ENCODE results near the gene LRRC47. TPM values are rescaled to one million over a fixed set of nuclear protein-coding genes. Genes with fewer than 3 reads are reported as not detected.

Gene LRRC47
- total and polyA plus RNA-seq, 2 of the 13 experiments (the other 11 are each of a cell fraction or from before 2014, with no cell fraction given): 18.3 to 52.5 TPM

DNA sequence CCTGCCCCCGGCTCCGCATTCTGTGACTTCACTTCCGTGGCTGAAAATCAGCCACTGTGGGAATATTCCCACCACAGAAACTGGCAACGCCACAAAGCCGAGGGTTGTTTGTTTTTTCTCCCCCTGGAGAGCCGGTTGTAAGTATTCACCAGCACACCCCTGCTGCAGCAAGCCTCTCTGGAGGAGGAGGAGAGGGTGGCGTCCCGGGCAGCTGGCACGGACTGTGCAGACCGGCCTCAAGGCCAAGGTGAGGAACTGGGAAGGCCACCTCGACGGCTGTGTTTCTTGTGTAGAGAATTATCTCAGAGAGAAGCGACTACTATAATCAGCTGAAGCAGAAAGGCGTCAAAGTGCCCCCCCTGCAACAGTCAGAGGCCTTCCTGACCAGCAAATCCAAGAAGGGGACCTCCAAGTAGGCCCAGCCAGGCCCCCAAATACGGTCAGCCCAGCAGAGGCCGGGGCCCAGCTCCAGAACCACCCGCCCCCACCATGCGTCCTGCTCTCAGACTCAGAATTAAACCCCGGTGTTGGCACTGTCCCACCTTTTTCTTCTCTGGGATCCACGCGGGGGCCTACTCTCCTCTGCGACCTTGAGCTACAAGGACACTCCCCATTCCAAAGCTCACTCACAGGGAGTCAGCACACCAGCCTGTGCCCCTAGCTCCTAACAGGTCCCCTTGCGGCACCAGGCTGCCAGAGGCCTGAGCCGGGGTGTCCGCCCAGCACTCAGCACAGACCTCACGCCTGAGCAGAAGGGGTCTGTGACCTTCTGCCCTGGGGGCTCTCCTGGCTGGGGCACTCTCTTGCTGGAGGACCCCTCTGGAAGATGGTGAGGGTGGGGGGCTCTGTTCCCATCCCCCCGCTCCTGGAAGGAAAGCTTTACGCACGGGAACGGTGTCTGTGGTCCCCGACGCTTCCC lies 24.9 kb downstream of the LRRC47 start (continued):
- TF ChIP-seq, protein P1, sequence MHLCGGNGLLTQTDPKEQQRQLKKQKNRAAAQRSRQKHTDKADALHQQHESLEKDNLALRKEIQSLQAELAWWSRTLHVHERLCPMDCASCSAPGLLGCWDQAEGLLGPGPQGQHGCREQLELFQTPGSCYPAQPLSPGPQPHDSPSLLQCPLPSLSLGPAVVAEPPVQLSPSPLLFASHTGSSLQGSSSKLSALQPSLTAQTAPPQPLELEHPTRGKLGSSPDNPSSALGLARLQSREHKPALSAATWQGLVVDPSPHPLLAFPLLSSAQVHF (CRISPR knock-in tag; IDR thresholded peaks at IDR 0.05): no peak
- TF ChIP-seq ZNF768 (CRISPR knock-in tag; IDR thresholded peaks at IDR 0.05) (no peak), SIX1 (CRISPR knock-in tag; IDR thresholded peaks at IDR 0.05; ENCODE audit: borderline replicate concordance) (no peak), AKAP8 (CRISPR knock-in tag; IDR thresholded peaks at IDR 0.05) (no peak), MTA1 (CRISPR knock-in tag; IDR thresholded peaks at IDR 0.05; ENCODE audit: borderline replicate concordance) (peak; percentile 73; the same call in 1 of the 2 replicates), MEF2D (CRISPR knock-in tag; IDR thresholded peaks at IDR 0.05) (no peak), ZNF557 (CRISPR knock-in tag; IDR thresholded peaks at IDR 0.05) (no peak), EED (CRISPR knock-in tag; IDR thresholded peaks at IDR 0.05) (0 out of 2 replicates have a peak, but pooled peaks have one; percentile 48), ARNT (IDR thresholded peaks at IDR 0.05) (no peak), ZSCAN31 (CRISPR knock-in tag; IDR thresholded peaks at IDR 0.05; ENCODE audit: low read depth) (0 out of 2 replicates have a peak, but pooled peaks have one; percentile 5), ZNF225 (CRISPR knock-in tag; IDR thresholded peaks at IDR 0.05) (no peak), ZNF660 (CRISPR knock-in tag; IDR thresholded peaks at IDR 0.05; ENCODE audit: borderline replicate concordance, low read depth) (no peak), ZNF878 (CRISPR knock-in tag; IDR thresholded peaks at IDR 0.05) (no peak), DMAP1 (CRISPR knock-in tag; IDR thresholded peaks at IDR 0.05) (peak; percentile 82; the same call in 1 of the 2 replicates), ZNF749 (CRISPR knock-in tag; IDR thresholded peaks at IDR 0.05; ENCODE audit: borderline replicate concordance) (no peak), ZNF350 (CRISPR knock-in tag; IDR thresholded peaks at IDR 0.05; ENCODE audit: borderline replicate concordance, low read depth) (0 out of 2 replicates have a peak, but pooled peaks have one; percentile 46), ZNF10 (CRISPR knock-in tag; IDR thresholded peaks at IDR 0.05; ENCODE audit: borderline replicate concordance, low read depth) (no peak), MBNL3 (CRISPR knock-in tag; conservative IDR thresholded peaks at IDR 0.05) (no peak)
- TF ChIP-seq, protein P2, sequence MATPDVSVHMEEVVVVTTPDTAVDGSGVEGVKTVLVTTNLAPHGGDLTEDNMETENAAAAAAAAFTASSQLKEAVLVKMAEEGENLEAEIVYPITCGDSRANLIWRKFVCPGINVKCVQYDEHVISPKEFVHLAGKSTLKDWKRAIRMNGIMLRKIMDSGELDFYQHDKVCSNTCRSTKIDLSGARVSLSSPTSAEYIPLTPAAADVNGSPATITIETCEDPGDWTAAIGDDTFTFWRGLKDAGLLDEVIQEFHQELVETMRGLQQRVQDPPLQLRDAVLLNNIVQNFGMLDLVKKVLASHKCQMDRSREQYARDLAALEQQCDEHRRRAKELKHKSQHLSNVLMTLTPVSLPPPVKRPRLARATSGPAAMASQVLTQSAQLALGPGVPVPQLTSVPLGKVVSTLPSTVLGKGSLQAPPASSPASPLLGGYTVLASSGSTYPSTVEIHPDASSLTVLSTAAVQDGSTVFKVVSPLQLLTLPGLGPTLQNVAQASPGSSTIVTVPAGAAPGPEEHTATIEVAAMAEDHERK (CRISPR knock-in tag; IDR thresholded peaks at IDR 0.05; ENCODE audit: low read depth): no peak
- TF ChIP-seq, protein P3, sequence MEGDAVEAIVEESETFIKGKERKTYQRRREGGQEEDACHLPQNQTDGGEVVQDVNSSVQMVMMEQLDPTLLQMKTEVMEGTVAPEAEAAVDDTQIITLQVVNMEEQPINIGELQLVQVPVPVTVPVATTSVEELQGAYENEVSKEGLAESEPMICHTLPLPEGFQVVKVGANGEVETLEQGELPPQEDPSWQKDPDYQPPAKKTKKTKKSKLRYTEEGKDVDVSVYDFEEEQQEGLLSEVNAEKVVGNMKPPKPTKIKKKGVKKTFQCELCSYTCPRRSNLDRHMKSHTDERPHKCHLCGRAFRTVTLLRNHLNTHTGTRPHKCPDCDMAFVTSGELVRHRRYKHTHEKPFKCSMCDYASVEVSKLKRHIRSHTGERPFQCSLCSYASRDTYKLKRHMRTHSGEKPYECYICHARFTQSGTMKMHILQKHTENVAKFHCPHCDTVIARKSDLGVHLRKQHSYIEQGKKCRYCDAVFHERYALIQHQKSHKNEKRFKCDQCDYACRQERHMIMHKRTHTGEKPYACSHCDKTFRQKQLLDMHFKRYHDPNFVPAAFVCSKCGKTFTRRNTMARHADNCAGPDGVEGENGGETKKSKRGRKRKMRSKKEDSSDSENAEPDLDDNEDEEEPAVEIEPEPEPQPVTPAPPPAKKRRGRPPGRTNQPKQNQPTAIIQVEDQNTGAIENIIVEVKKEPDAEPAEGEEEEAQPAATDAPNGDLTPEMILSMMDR (CRISPR knock-in tag; IDR thresholded peaks at IDR 0.05): peak; percentile 42
- TF ChIP-seq, protein P4, sequence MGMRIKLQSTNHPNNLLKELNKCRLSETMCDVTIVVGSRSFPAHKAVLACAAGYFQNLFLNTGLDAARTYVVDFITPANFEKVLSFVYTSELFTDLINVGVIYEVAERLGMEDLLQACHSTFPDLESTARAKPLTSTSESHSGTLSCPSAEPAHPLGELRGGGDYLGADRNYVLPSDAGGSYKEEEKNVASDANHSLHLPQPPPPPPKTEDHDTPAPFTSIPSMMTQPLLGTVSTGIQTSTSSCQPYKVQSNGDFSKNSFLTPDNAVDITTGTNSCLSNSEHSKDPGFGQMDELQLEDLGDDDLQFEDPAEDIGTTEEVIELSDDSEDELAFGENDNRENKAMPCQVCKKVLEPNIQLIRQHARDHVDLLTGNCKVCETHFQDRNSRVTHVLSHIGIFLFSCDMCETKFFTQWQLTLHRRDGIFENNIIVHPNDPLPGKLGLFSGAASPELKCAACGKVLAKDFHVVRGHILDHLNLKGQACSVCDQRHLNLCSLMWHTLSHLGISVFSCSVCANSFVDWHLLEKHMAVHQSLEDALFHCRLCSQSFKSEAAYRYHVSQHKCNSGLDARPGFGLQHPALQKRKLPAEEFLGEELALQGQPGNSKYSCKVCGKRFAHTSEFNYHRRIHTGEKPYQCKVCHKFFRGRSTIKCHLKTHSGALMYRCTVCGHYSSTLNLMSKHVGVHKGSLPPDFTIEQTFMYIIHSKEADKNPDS (CRISPR knock-in tag; IDR thresholded peaks at IDR 0.05): 0 out of 2 replicates have a peak, but pooled peaks have one; percentile 33
